HG03066 (cell line): ENCODE data around the gene RALGAPA1.
"Not testable (repeated sequence)": the region's sequence is repeated elsewhere in the genome, so short reads cannot be mapped to it uniquely, and the experiment has no call there.

Experiments used
- ATAC-seq: cut with Tn5 transposase; IDR thresholded peaks from one replicate; pipeline ENCODE4 v1.9.1; 2021; ENCODE audit warnings: low read depth; ENCODE audit not compliant: unreplicated experiment

The RALGAPA1 gene

GRCh38 chr14:35766700-35767082 lies 42.4 kb downstream of the RALGAPA1 start:
- ATAC-seq, result no peak

DNA sequence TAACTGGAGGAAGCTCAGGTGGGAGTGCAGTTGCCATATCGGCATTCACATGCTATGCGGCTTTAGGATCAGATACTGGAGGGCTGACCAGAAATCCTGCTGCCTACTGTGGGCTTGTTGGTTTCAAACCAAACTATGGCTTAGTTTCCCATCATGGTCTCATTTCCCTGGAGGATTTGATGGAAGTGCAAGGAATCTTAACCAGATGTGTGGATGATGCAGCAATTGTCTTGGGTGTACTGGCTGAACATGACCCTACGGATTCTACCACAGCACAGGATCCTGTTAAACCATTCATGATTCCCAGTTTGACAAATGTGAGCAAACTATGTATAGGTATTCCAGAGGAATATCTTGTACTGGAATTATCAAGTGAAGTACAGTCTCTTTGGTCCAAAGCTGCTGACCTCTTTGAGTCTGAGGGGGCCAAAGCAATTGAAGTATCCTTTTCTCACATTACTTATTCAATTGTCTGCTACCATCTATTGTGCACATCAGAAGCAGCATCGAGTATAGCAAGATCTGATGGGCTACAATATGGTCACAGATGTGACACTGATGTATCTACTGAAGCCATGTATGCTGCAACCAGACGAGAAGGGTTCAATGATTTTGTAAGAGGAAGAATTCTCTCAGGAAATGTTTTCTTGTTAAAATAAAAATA lies 42.9 kb downstream of the RALGAPA1 start:
- ATAC-seq, result no peak

- ATAC-seq, result no peak
Measured at GRCh38 chr14:35761922-35762321, 47.2 kb downstream of the RALGAPA1 start.

- no peak for ATAC-seq
Measured at GRCh38 chr14:35760143-35760542, 49.0 kb downstream of the RALGAPA1 start.

GRCh38 chr14:35758523-35759129 lies 50.5 kb downstream of the RALGAPA1 start:
- ATAC-seq, result no peak

GRCh38 chr14:35754671-35755070 lies 54.4 kb downstream of the RALGAPA1 start:
- ATAC-seq, result no peak

DNA sequence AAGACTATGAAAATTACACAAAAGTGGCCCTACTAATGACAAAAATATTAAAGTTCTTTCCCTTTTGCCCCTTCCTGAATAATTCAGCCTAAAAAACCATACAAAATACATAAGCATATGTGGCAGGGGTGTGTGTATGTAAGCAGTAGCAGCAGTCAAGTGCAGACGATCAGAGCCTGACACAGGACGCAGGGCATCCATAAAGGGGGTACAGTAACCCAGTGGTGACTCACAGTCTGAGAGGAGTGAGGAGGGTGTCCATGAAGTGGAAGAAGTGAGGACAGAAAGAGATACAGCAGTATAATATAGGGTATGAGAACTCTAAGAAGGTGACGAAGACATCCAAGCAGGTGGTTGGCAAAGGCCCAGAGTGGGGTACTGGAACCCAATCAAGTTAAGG lies 56.7 kb downstream of the RALGAPA1 start:
- ATAC-seq, result no peak

- ATAC-seq, result no peak
Measured at GRCh38 chr14:35750202-35750904, 58.7 kb downstream of the RALGAPA1 start.

- ATAC-seq, result no peak
Measured at GRCh38 chr14:35747379-35747778, 61.7 kb downstream of the RALGAPA1 start.

GRCh38 chr14:35742442-35742841 lies 66.7 kb downstream of the RALGAPA1 start:
- no peak for ATAC-seq

GRCh38 chr14:35742032-35742371 lies 67.1 kb downstream of the RALGAPA1 start:
- ATAC-seq, result no peak

DNA sequence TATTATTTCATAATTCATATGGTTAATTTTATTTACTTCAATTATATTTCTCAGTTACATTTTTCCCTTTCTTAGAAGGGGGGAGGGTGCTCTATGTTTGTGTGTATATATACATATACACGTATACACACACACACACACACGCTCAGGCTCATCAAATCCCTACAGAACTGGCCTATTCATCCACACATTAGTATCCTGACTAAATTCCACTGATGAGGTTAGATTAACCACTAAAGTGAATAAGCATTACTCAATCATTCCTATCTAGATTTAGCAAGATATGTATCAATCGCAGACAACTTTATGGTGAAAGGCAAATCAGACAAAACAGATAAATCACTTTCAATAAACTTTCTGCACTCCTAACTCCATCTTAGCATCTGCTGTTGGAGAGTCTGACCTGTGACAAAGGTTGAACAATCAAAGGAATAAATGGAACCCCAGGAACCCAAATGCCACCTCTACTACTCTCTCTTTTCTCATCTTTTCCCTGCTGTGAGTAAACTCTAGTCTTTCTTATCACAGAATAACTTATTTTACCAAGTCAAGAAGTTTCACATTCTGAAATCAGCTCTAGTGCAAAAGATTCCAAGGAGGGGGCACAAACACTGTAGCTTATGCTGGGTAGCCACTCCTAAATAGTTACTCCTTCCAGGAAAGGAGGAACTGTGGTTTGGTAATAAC lies 67.6 kb downstream of the RALGAPA1 start:
- ATAC-seq, result no peak

DNA sequence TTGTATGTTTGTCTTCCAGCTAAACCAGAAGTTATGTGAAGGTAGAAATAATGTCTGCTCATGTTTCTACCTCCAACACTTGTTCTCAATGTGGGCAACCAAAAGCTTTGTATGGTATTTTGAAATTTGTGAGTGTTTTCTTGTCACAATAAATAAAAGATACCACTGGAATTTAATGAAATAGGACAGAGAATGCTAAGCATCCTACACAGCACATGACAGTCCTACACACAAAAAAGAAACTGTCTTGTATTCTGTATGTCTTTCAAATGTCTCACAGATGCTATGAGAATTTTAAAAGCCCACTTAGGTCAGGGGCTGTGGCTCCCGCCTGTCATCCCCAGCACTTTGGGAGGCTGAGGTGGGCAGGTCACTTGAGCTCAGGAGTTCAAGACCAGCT lies 68.9 kb downstream of the RALGAPA1 start:
- ATAC-seq, result no peak

GRCh38 chr14:35735163-35735562 lies 73.9 kb downstream of the RALGAPA1 start:
- not testable (repeated sequence) for ATAC-seq

DNA sequence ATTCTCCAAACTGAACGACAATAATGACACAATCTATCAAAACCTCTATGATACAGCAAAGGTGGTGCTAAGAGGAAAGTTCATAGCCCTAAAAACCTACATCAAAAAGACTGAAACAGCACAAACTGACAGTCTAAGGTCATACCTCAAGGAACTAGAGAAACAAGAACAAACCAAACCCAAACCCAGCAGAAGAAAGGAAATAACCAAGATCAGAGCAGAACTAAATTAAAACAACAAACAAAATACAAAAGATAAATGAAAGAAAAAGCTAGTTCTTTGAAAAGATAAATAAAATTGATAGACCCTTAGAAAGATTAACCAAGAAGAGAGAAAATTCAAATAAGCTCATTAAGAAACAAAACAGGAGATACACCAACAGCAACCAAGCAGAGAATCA lies 75.6 kb downstream of the RALGAPA1 start:
- not testable (repeated sequence) for ATAC-seq

DNA sequence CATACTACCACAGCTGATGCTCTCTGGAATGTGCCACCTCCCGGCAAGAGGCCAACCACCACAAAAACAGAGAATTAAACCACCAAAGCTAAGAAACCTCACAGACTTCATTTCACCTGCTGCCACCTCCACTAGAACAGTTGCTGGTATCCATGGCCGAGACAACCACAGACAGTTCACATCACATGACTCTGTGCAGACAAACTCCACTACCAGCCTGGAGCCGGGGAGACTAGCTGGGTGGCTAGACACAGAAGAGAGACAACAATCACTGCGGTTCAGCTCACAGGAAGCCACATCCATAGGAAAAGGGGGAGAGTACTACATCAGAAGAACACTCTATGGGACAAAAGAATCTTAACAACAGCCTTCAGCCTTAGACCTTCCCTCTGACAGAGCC lies 78.2 kb downstream of the RALGAPA1 start:
- ATAC-seq, result no peak

- ATAC-seq, result no peak
Measured at GRCh38 chr14:35727764-35728163, 81.3 kb downstream of the RALGAPA1 start.

GRCh38 chr14:35725930-35726329 lies 83.2 kb downstream of the RALGAPA1 start:
- ATAC-seq, result no peak

GRCh38 chr14:35715079-35715478 lies 94.0 kb downstream of the RALGAPA1 start:
- ATAC-seq, result no peak

- no peak for ATAC-seq
Measured at GRCh38 chr14:35712466-35712865, 96.6 kb downstream of the RALGAPA1 start.

DNA sequence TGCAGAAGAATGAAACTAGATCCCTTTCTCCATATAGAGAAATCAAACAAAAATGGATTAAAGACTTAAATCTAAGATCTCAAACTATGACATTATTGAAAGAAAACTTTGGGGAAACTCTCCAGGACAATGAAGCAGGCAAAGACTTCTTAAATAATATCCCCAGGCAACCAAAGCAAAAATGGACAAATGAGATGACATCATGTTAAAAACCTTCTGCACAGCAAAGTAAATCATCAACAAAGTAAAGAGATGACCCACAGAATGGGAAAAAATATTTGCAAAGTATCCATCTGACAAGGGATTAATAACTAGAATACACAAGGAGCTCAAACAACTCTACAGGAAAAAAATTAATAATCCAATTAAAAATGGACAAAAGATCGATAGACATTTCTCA lies 101.0 kb downstream of the RALGAPA1 start:
- ATAC-seq, result no peak
